ENCODE measurements around the gene BCL7C. TPM values are rescaled to one million over a fixed set of nuclear protein-coding genes. Genes with fewer than 3 reads are reported as not detected.
A peak's percentile ranks its signal among the peaks of the same experiment; 100 is the strongest.
"Not testable (repeated sequence)": the region's sequence is repeated elsewhere in the genome, so short reads cannot be mapped to it uniquely, and the experiment has no call there.

The BCL7C gene
- 30.5 TPM for total RNA-seq

DNA sequence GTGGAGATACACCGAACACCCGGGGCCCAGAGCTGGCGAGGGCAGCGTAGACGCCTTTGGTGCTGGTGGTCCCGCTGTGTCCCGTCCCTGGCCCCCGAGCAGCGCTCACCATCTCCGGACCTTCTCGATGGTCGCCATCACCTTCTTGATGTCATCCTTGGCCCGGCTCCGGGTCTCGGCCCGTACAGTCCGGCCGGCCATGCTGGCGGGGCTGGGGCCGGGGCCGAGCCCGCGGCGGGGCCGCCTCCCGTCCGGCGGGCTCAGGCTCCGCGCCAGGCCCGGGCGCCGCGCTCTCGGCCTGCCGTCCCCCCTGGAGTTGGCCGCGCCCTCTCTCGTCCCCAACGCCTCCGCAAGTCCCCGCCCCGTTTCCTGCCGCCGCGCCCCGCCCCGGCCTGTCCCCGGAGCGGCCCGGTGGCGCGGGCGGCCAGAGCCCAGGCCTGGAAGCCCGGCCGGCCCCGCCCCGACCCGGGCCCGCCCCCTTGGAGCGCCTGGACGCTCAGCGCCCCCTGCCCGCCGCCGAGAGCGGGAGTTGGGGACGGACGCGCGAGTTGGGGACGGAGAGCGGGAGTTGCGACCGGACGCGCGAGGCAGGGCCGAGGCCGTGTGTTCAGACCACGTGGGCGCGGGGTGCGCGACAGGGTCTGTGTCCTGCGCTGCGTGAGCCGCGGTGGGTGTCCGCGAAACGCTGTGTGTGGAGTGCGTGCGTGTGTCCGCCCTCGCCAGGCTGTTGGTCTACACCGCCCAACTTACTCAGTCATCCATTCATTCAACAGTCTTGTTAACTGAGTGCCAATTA lies at the start of gene BCL7C:
BCL7C (minus strand) TSS at position 334 of the 796 bp plus-strand sequence; CDS start at position 201, 133 bp downstream.
- ATAC-seq = peak; percentile 76

DNA sequence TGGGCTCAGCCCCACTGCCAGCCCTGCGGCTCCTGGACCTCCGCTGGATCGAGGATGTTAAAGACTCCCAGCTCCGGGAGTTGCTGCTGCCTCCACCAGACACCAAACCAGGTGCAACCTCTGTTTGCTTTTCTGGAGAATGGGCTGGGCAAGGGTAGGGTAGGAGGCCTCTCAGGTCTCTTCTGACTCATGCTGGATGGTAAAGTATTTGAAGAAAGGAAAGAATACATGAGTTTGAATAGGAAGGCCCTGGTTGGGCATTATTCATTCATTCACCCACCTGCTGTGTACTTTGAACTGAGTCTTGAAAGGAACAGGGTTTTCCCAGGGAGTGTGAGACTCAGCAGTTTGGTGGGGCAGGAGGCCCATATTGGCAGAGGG lies 48.5 kb upstream of the BCL7C start:
- no peak for ATAC-seq

DNA sequence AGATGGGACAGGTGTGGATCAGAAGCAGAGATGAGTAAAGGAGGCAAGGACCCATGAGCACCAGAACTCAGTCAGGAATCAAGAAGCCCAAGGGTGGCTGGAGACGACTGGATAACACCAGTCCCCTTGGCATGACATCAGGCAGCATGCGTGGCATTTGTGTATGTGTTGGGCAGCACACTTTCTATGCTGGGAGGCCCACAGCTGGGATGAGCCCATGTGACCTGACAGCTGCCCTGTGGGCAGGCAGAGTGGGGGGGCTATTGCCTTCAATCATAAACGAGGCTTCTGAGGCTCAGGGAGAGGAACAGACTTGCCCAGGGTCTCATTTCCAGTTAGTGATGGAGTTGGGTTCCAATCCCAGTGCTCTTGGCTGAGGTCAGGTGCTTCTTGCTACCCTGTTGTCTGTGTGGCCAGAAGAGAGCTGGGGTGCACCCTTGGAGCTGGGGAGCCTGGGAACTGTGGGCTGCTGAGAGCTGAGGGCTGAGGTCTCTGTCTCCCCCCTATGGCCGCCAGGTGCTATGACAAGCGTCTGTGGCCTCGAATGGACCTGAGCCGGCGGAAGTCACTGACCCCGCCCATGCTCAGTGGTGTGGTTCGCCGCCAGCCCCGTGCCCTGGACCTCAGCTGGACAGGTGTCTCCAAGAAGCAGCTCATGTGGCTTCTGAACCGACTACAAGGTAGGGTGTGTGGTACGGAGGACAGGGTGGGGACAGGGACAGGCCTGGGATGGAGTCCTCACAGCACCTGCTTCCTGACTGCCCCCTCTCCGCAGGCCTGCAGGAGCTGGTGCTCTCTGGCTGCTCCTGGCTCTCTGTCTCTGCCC lies 47.9 kb upstream of the BCL7C start:
- peak; percentile 87 for ATAC-seq

GRCh38 chr16:30939571-30939970 lies 45.7 kb upstream of the BCL7C start:
- not testable (repeated sequence) for ATAC-seq

- no peak for ATAC-seq
These were observed 43.8 kb upstream of the BCL7C start for GRCh38 chr16:30937692-30938091.

GRCh38 chr16:30934827-30935557 lies 41.1 kb upstream of the BCL7C start:
- peak; percentile 63 for ATAC-seq

GRCh38 chr16:30931068-30931650 lies 37.3 kb upstream of the BCL7C start:
- no peak for ATAC-seq

DNA sequence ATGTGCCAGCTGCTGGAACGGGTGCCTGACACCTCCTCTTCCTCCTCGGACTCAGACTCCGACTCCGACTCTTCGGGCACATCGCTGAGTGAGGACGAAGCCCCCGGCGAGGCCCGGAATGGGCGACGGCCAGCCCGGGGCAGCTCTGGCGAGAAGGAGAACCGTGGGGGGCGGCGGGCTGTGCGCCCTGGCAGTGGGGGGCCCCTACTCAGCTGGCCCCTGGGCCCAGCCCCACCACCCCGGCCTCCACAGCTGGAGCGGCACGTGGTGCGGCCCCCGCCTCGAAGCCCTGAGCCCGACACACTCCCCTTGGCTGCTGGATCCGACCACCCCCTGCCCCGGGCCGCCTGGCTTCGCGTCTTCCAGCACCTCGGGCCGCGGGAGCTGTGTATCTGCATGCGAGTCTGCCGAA lies 36.3 kb upstream of the BCL7C start:
- ATAC-seq = no peak

DNA sequence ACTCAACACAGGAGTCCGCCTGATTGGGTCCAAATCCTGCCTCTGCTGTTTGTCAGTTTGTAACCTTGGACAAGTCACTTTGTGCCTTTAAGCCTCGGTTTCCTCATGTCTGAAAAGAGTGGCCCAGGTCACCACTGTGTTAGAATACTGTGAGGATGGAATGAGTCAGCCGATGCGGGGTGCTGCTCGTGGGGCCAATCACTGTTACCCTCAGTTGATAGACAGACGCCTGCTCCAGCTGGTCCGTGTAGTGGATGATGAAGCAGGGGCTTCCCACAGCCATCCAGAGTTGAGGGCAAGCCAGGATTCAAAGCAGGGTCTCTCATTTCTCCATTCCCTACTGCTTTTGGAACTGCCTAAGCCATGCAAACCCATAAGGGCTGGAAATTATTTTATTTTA lies 35.3 kb upstream of the BCL7C start:
- no peak for ATAC-seq

- ATAC-seq = peak; percentile 1
These were observed 34.5 kb upstream of the BCL7C start for GRCh38 chr16:30928390-30928789.

DNA sequence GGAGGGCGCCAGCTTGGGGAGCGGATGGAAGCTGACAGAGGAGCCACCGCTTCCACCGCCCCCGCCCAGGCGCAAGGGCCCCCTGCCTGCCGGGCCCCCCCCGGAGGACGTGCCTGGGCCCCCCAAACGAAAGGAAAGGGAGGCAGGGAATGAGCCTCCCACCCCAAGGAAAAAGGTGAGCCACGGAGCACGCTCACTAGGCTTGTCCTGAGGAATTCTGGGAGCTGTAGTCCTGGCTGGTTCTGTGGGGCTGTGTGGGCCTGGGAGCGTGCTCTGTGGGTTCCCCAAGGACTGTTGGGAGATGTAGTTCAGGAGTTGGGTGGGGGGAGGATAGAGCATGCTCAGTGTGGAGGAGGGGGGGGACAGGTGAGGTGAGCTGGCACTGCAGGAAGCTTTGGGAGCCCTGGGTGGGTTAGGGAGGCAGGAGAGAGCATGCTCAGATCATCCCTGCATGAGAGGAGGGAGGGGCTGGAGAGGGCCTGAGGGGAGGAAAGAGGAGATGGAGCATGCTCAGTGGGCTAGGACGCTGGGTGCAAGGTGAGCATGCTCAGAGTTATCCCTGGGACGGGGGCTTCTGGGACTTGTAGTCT lies 34.0 kb upstream of the BCL7C start:
- peak; percentile 49 for ATAC-seq

GRCh38 chr16:30926937-30927788 lies 33.3 kb upstream of the BCL7C start:
- ATAC-seq = no peak

DNA sequence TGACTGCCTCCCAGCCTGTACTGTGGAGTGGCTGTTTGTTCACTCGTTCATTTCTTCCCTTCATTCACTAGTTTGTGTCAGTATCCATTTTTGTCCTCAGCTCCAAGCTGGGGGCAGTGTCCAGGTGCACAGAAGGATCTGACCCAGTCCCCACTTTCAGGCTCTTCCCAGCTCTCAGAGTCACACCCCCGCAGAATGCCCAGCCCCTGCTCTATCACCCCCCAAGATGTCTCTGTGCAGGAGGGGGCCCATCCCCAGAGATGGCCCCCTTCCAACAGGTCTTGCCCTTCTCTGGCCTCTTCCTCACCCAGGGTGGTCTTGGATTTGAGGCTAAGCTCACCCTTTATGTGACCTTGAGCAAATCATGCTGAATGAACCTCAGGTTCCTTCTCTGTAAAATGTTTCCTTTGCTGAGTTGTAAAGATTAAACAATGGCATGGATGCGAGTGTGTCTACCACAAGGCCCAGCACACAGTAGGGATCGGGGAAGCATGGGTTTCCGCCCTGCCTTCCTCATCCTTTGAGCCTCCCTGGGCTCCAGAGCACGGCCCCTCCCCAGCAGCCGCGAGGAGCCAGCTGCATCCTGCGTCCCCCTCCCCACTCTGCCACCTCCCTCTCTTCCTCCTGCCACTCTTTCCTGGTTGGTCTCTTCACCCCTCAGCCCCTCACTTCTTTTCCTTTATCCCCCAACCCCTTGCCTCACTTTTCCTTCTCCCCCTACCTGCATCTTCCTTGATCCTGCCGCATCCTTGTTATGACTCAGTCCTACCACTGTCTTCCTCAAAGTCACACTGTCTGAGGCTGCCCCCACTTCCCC lies 32.3 kb upstream of the BCL7C start:
- ATAC-seq = no peak

DNA sequence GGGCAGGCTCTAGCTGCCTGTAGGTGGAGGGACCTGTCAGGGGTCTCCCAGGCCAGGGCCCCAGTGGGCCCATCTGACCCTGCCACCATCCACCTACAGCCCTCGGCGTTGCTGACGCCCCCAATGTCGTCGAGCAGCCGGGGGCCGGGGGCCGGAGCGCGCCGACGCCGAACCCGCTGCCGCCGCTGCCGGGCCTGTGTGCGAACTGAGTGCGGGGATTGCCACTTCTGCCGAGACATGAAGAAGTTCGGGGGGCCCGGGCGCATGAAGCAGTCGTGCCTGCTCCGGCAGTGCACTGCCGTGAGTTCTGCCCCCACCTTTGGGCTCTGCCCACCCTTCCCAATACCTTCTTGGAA lies 31.7 kb upstream of the BCL7C start:
- ATAC-seq = no peak

DNA sequence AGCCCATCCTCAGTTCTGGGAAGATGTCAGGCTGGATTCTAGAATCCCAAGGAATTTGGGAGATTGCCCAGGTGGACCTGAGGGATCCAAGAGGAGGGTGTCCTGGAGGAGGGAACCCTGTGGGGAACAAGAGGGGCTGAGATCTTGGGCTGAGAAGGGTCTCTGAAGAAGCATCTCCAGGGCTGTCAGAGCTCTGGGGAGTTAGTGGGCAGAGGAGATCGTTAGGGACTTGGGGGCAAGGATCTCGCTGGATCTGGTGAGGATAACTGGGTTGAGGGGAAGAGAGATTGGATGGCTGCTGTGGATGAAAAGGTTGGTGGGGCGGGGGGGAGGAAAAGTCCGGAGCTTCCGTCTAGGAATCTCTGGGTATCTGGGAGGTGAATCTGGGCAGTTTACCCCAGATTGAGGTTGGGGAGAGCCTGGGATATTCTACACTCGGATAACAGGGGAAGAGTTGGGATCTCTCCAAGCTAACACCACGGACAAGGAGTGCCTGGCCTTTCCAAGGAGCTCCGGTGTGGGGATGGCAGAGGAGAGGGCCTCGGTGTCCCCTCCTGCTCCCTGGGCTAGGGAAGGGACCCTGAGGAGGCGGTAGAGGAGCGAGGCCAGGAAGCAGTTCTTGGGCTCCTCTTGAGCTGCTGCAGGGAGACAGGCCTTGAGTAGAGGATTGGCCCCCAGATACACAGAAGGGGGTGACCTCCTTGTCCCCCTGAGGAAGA lies 31.2 kb upstream of the BCL7C start:
- ATAC-seq = no peak

- ATAC-seq = no peak
These were observed 30.4 kb upstream of the BCL7C start for GRCh38 chr16:30924076-30924912.

GRCh38 chr16:30923554-30924075 lies 29.7 kb upstream of the BCL7C start, which contains the start of gene FBXL19:
TSS of gene FBXL19 (plus strand) at chr16:30923572. CDS start at chr16:30925755, 2,183 bp downstream.
- ATAC-seq = no peak

GRCh38 chr16:30922960-30923535 lies 29.2 kb upstream of the BCL7C start:
- peak; percentile 79 for ATAC-seq
